Ectodermal cell (in vitro differentiated cells): ENCODE data around the gene PRKCH.

Experiments used
- H3K27ac ChIP-seq: 2 replicates; pipeline ENCODE4 v1.7.0; 2013; ENCODE audit warnings: mild to moderate bottlenecking, low read depth, low read length; ENCODE audit not compliant: insufficient read depth, poor library complexity, severe bottlenecking
- H3K27me3 ChIP-seq: 2 replicates; pipeline ENCODE4 v1.7.0; 2013; ENCODE audit warnings: mild to moderate bottlenecking, low read length; ENCODE audit not compliant: insufficient read depth, control insufficient read depth, poor library complexity, severe bottlenecking
- H3K36me3 ChIP-seq: one replicate; pipeline ENCODE4 v1.7.0; 2013; ENCODE audit warnings: low read length; ENCODE audit not compliant: control insufficient read depth, insufficient read depth
- H3K4me1 ChIP-seq: one replicate; pipeline ENCODE4 v1.7.0; 2013; ENCODE audit warnings: low read length; ENCODE audit not compliant: control insufficient read depth, insufficient read depth
- H3K4me3 ChIP-seq: 2 replicates; pipeline ENCODE4 v1.7.0; 2013; ENCODE audit warnings: low read depth, low read length, control low read depth; ENCODE audit not compliant: insufficient read depth
- H3K9me3 ChIP-seq: 2 replicates; pipeline ENCODE4 v1.7.0; 2013; ENCODE audit warnings: mild to moderate bottlenecking, low read length, moderate library complexity; ENCODE audit not compliant: control insufficient read depth
- WGBS, 2 experiments: methylation state at CpG; one replicate each; pipeline ENCODE4 v1.1.7; 2013; ENCODE audit warnings: missing lambda C conversion rate in 2 of 2; 5-methylcytosine and 5-hydroxymethylcytosine counted together

Gene PRKCH

GRCh38 chr14:61481701-61482100, 160.3 kb downstream of the PRKCH start:
- Histone ChIP-seq H3K36me3 (no peaks in the 10 kb centered on the region), H3K27me3 (no peaks in the 10 kb centered on the region), H3K4me3 (no peak overlapping the region), H3K9me3 (no peaks in the 10 kb centered on the region), H3K4me1 (no peaks in the 10 kb centered on the region), H3K27ac (no peak overlapping the region)
- 95 to 96% methylated on average over 5 of the region's 5 CpGs for WGBS, 2 experiments

DNA sequence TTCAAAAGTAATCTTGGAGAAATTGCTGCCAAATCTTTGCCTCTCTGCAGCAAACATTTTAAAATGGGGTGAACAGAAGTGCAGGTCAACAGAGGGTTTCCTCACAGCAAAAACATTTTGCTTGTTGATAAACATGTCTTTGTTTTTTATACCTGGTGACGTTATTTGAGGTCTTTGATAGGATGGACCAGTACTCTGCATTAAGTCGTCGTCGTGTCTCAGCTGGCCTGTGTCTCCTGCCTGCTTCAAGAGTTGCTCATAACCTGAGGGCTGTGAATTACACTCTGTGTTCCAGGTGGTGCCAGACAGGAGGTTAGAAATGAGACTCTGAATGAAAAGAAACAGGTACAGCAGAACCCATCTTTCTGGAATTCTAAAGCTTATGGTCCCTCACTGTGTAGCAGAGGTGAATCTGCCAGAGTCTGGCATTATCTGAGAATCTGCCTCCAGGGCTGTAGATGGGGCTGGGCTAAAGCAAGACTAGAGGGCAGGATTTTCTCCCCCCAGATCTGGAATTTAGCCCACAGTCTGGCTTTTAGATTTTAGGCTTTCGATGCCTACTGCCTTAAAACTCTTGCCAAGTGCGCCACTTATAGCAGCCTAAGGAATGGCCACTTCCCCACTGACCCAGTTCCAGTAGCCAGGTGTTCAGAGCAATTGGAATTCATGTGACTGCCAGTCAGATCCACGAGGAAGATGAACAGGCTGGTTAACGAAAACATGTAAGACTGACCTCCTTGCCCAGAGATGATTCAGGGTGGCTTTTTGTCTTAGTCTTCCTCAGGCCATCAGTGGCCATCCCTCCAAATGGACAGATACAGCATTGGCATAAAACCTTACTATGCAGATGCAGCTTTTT, 161.2 kb downstream of the PRKCH start:
- H3K27ac ChIP-seq: no peak overlapping the region
- H3K4me1 ChIP-seq: no peaks in the 10 kb centered on the region
- H3K36me3 ChIP-seq: no peaks in the 10 kb centered on the region
- WGBS, 2 experiments: 95 to 97% methylated on average over 8 of the region's 8 CpGs
- no peaks in the 10 kb centered on the region for H3K27me3 ChIP-seq
- no peaks in the 10 kb centered on the region for H3K9me3 ChIP-seq
- no peak overlapping the region for H3K4me3 ChIP-seq

GRCh38 chr14:61483476-61483875, 162.1 kb downstream of the PRKCH start:
- Histone ChIP-seq H3K9me3 (no peaks in the 10 kb centered on the region), H3K27ac (no peak overlapping the region), H3K36me3 (no peaks in the 10 kb centered on the region), H3K27me3 (no peaks in the 10 kb centered on the region), H3K4me3 (no peak overlapping the region), H3K4me1 (no peaks in the 10 kb centered on the region)
- WGBS, 2 experiments: 92 to 98% methylated on average over 7 of the region's 7 CpGs

GRCh38 chr14:61484031-61484430, 162.7 kb downstream of the PRKCH start:
- 96 to 97% methylated on average over 9 of the region's 9 CpGs for whole genome bisulfite sequencing, 2 experiments
- Histone ChIP-seq H3K36me3 (no peaks in the 10 kb centered on the region), H3K9me3 (no peaks in the 10 kb centered on the region), H3K27me3 (no peaks in the 10 kb centered on the region), H3K27ac (no peak overlapping the region), H3K4me1 (no peaks in the 10 kb centered on the region), H3K4me3 (no peak overlapping the region)

- H3K4me1 ChIP-seq: peaks cover 6% of the 10 kb centered on the region
- H3K9me3 ChIP-seq: no peaks in the 10 kb centered on the region
- no peak overlapping the region for H3K4me3 ChIP-seq
- H3K27me3 ChIP-seq: no peaks in the 10 kb centered on the region
- no peak overlapping the region for H3K27ac ChIP-seq
- 94 to 95% methylated on average over 8 of the region's 8 CpGs for WGBS, 2 experiments
- H3K36me3 ChIP-seq: no peaks in the 10 kb centered on the region
Measured at GRCh38 chr14:61484826-61485584, 163.6 kb downstream of the PRKCH start.

- Histone ChIP-seq H3K27me3 (no peaks in the 10 kb centered on the region), H3K9me3 (no peaks in the 10 kb centered on the region), H3K36me3 (no peaks in the 10 kb centered on the region), H3K4me1 (peaks cover 6% of the 10 kb centered on the region), H3K4me3 (no peak overlapping the region), H3K27ac (no peak overlapping the region)
- WGBS, 2 experiments: 94 to 96% methylated on average over 3 to 4 of the region's 4 CpGs
Measured at GRCh38 chr14:61485661-61486060, 164.3 kb downstream of the PRKCH start.

GRCh38 chr14:61486930-61487495, 165.6 kb downstream of the PRKCH start:
- H3K9me3 ChIP-seq: no peaks in the 10 kb centered on the region
- no peak overlapping the region for H3K4me3 ChIP-seq
- no peaks in the 10 kb centered on the region for H3K36me3 ChIP-seq
- no peak overlapping the region for H3K27ac ChIP-seq
- H3K4me1 ChIP-seq: peaks cover 6% of the 10 kb centered on the region
- WGBS, 2 experiments: 82 to 89% methylated on average over 5 of the region's 5 CpGs
- H3K27me3 ChIP-seq: no peaks in the 10 kb centered on the region

GRCh38 chr14:61488417-61489401, 167.3 kb downstream of the PRKCH start:
- Histone ChIP-seq H3K4me3 (no peak overlapping the region), H3K27ac (no peak overlapping the region), H3K9me3 (no peaks in the 10 kb centered on the region), H3K4me1 (peaks cover 6% of the 10 kb centered on the region), H3K27me3 (no peaks in the 10 kb centered on the region), H3K36me3 (no peaks in the 10 kb centered on the region)
- 96 to 97% methylated on average over 2 to 4 of the region's 4 CpGs for WGBS, 2 experiments

DNA sequence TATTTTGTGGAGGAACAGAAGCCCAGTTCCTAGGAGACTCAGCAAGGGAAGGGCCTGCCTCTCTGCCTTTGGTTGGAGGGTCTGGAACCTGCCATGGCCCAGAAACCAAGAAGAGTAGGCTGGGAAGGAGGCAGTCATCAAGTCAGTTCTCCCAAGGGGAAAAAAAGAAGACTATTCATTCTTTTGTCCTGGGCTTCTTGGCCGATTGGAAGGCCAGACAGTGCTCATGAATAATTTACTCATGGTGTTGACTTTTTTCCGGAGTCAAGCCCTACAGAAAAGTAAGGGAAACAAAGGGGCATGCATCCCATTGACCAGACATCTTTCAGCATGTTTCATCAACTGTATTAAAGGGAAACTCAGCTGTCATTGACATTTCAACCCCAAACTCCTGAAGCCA, 168.1 kb downstream of the PRKCH start:
- H3K36me3 ChIP-seq: no peaks in the 10 kb centered on the region
- peaks cover 6% of the 10 kb centered on the region for H3K4me1 ChIP-seq
- H3K27ac ChIP-seq: no peak overlapping the region
- 37 to 49% methylated on average over 2 of the region's 2 CpGs for WGBS, 2 experiments
- H3K4me3 ChIP-seq: no peak overlapping the region
- H3K9me3 ChIP-seq: no peaks in the 10 kb centered on the region
- H3K27me3 ChIP-seq: no peaks in the 10 kb centered on the region
